ENCODE results near the gene INPP5D.

The INPP5D gene

DNA sequence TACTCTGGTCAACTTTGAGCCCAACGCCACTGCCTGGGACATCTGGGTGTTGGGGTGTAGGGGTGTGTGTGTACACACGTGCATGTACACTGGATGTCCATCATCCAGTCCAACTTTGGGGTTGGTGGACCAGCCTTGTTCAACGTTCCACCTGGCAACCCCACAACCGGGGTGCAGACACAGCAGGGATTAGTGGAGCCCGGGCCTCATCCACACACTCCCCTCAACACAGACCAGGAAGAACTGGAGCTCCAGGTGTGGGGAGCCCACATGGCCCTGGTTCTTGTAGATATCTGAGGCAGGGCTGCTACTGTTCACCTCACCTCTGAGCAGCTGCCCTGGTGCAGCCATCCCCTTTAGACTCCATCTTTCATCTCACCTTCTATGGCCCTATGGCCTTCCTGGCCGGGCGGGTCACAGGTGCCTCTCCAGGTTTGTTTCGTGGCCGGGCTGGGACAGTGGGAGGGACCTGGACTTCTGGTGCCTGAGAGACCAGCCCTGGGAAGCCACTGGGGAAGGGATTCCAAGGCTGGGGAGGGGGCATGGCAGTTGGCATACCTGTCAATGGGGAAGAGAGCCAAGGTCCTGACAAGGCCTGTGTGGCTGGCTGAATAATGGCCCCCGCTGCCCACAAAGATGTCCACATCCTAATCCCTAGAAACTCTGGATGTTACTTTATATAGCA lies 20.2 kb upstream of the INPP5D start:
- no peak overlapping the region for H3K27ac ChIP-seq
- TF ChIP-seq, protein P1, sequence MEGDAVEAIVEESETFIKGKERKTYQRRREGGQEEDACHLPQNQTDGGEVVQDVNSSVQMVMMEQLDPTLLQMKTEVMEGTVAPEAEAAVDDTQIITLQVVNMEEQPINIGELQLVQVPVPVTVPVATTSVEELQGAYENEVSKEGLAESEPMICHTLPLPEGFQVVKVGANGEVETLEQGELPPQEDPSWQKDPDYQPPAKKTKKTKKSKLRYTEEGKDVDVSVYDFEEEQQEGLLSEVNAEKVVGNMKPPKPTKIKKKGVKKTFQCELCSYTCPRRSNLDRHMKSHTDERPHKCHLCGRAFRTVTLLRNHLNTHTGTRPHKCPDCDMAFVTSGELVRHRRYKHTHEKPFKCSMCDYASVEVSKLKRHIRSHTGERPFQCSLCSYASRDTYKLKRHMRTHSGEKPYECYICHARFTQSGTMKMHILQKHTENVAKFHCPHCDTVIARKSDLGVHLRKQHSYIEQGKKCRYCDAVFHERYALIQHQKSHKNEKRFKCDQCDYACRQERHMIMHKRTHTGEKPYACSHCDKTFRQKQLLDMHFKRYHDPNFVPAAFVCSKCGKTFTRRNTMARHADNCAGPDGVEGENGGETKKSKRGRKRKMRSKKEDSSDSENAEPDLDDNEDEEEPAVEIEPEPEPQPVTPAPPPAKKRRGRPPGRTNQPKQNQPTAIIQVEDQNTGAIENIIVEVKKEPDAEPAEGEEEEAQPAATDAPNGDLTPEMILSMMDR (conservative IDR thresholded peaks at IDR 0.05) = no peak

DNA sequence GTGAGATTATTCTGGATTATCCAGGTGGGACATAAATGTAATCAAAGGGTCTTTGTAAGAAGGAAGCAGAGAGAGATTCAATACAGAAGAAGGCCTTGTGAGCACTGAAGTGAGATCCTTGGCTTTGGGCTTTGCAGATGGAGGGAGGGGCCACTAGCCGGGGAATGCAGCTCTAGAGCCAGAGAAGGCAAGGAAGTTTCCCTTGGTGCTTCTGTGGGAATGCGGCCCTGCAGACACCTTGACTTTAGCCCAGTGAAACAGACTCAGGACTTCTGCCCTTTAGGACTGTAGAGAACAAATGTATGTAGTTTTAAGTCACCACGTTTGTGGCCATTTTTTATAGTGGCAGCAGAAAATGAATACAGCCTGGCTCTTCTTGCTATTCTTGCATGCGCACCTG lies 19.6 kb upstream of the INPP5D start:
- no peak overlapping the region for H3K27ac ChIP-seq
- TF ChIP-seq, protein P1 (conservative IDR thresholded peaks at IDR 0.05) = no peak

GRCh38 chr2:233041722-233042323 lies 18.3 kb upstream of the INPP5D start:
- TF ChIP-seq, protein P1 (conservative IDR thresholded peaks at IDR 0.05) = no peak
- H3K27ac ChIP-seq = no peak overlapping the region

DNA sequence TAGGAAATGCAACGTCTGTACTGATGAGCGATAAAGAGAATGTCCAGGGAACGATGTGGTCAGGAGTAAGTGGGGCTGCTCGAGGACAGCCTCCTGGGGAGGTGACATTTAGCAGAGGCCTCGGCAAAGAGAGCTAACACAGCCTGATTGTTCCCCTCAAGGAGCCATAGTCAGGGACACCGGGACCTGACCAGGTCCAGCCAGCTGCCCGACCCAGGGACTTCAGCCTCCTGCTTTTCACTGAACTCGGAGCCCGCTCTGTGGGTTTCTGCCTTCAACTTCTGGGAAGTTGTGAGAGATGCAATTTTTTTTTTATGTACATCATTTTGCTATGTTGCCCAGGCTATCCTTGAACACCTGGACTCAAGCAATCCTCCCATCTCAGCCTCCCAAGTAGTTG lies 17.6 kb upstream of the INPP5D start:
- TF ChIP-seq, protein P1 (conservative IDR thresholded peaks at IDR 0.05) = no peak
- no peak overlapping the region for H3K27ac ChIP-seq

DNA sequence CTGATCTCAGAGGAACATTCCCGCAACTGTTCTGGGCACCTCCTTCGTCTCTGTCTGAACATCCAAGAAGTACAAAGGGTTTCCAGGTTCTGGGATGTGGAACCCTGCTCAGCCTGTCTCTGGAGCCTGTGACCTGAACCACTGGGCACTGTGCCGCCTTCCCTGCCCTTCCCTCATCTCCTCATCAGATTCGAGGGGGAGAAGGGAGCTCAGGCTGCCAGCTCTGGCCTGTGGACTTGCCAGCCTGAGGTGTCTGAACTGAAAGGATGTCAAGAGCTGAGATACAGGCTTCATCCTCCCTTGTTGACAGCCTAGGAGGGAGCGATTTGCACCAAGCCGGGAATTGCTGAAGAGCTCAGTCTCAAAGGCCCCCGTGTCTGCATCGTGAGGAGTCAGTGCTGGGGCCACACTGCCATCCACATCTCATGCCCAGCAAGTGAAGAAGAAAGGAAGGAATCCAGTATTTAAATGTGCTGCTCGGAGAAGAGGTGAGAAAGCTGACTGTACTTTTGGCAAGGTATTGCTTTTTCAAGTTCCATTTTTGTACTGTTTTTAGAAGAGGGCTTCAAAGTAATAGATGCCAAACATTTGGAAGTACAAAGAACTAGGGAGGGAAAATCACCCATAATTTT lies 15.1 kb upstream of the INPP5D start:
- H3K27ac ChIP-seq = no peak overlapping the region
- TF ChIP-seq, protein P1 (conservative IDR thresholded peaks at IDR 0.05) = no peak

DNA sequence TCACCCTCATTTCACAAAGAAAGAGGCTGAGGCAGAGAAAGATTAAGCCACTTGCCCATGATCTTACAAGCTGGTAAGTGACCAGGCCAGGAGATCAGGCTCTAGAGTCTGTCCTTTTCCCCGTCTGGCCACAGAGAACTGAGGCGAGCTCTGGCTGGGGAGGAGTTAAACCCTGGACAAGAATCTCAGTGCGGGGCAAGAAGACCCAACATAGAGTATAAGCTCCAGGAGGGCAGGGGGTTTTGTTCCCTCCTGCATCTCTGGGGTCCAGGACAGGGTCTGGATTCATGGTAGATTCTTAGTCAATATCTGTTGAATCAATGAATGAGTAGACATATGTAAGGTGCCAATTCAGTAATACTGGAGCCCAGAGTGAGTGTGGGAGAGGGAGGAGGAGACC lies 12.9 kb upstream of the INPP5D start:
- TF ChIP-seq, protein P1 (conservative IDR thresholded peaks at IDR 0.05) = no peak
- H3K27ac ChIP-seq = no peak overlapping the region

DNA sequence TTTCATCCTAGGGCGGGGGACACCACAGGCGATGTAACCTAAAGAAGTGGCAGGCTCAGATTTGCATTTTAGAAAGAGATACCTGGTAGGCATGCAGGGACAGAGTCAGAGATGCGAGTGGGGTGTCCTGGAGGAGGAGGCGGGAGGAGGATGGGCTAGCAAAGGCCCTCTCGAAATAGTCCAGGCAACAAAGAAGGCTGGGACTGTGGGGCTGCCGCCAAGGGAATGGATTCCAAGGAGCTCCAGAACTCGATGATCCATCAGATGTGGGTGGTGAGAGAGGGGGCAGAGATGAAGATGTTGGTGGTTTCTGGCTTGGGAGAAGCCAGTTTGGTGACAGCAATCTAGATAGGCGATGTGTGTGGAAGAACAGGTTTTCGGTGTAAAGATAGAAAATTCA lies 12.5 kb upstream of the INPP5D start:
- TF ChIP-seq, protein P1 (conservative IDR thresholded peaks at IDR 0.05) = no peak
- no peak overlapping the region for H3K27ac ChIP-seq
